Measurements from ENCODE around the gene PSMG4. TPM values are rescaled to one million over a fixed set of nuclear protein-coding genes. Genes with fewer than 3 reads are reported as not detected.

PSMG4 gene
- total RNA-seq, 1 experiment from 2014 or later = 29.3 TPM

GRCh38 chr6:3252369-3252768 is 6.4 kb upstream of the PSMG4 start:
- H2BK15ac ChIP-seq (ENCODE audit: low read depth, low read length) = no peak overlapping the region
- TF ChIP-seq CTCF (conservative IDR thresholded peaks at IDR 0.05) = no peak
- no peak overlapping the region for H2AK5ac ChIP-seq (ENCODE audit: insufficient read length, low read length)
- H2BK12ac ChIP-seq (ENCODE audit: insufficient read length, low read depth, low read length) = no peak overlapping the region
- no peak overlapping the region for H4K5ac ChIP-seq (ENCODE audit: insufficient read length, low read depth, low read length)
- H2BK120ac ChIP-seq (ENCODE audit: low read depth, low read length, poor library complexity, severe bottlenecking) = no peak overlapping the region
- no peak overlapping the region for H3K18ac ChIP-seq (ENCODE audit: insufficient read length, low read depth, low read length)
- no peak overlapping the region for H3K27ac ChIP-seq (ENCODE audit: insufficient read length, low read depth, low read length)
- no peak overlapping the region for H2BK5ac ChIP-seq (ENCODE audit: insufficient read length, low read length)
- H4K91ac ChIP-seq (ENCODE audit: insufficient read length, low read depth, low read length) = no peak overlapping the region
- no peak overlapping the region for H3K56ac ChIP-seq (ENCODE audit: insufficient read length, low read depth, low read length)
- H3K27ac Mint-ChIP-seq = no peak overlapping the region
- H3K4me1 ChIP-seq (ENCODE audit: insufficient read depth, low read length) = no peaks in the 10 kb centered on the region; the same call in 1 of the 2 replicates
- H3K27me3 Mint-ChIP-seq (ENCODE audit: low read depth) = peaks cover 21% of the 10 kb centered on the region
- peaks cover 27 to 35% of the 10 kb centered on the region in 2 experiments for H3K4me1 Mint-ChIP-seq
- H4K8ac ChIP-seq (replicated peaks; ENCODE audit: insufficient read length, low read depth, low read length) = no peak overlapping the region
- no peaks in the 10 kb centered on the region for H3K79me1 ChIP-seq (ENCODE audit: insufficient read depth, low read depth, low read length, poor library complexity, severe bottlenecking)
- no peak overlapping the region for H3K4me2 ChIP-seq (ENCODE audit: insufficient read depth, insufficient read length, low read length)
- no peaks in the 10 kb centered on the region for H4K20me1 ChIP-seq (ENCODE audit: control insufficient read depth, insufficient read depth, insufficient read length)
- WGBS (ENCODE audit: extremely low coverage, insufficient read length, low lambda C conversion rate) = no CpG with 5 or more reads among the region's 10 CpGs
- no peak overlapping the region for H3K9ac ChIP-seq (ENCODE audit: extremely low read depth, insufficient read length, low read length)
- H3K27me3 ChIP-seq (ENCODE audit: insufficient read depth, low read length) = no peaks in the 10 kb centered on the region
- no peaks in the 10 kb centered on the region for H3K9me3 ChIP-seq (ENCODE audit: control insufficient read depth, low read depth, low read length)
- H3K9me3 Mint-ChIP-seq = peaks cover 5 to 6% of the 10 kb centered on the region in 2 experiments; a peak in 4 of 5 replicates
- H3K14ac ChIP-seq (ENCODE audit: insufficient read depth, low read length) = no peak overlapping the region
- H3T11ph ChIP-seq (ENCODE audit: low read length) = no peak overlapping the region
- H2BK20ac ChIP-seq (ENCODE audit: low read depth, low read length, poor library complexity, severe bottlenecking) = no peak overlapping the region
- no peak for DNase-seq
- peaks cover 5 to 7% (median 5%) of the 10 kb centered on the region in 3 experiments; a peak in 6 of 7 replicates for H3K36me3 Mint-ChIP-seq (ENCODE audit: insufficient read depth in 1 of 3, low read depth in 3 of 3)
- H3K23me2 ChIP-seq (ENCODE audit: insufficient read length, low read depth, low read length, poor library complexity, severe bottlenecking) = no peaks in the 10 kb centered on the region
- no peak overlapping the region for H2AFZ ChIP-seq (ENCODE audit: low read length)
- H3K4me3 Mint-ChIP-seq = no peak overlapping the region; a peak in 1 of 5 replicates
- no peak overlapping the region for H3K23ac ChIP-seq (ENCODE audit: insufficient read length, low read depth, low read length)
- H3K4ac ChIP-seq (ENCODE audit: low read depth, low read length) = no peak overlapping the region
- H3K79me2 ChIP-seq (ENCODE audit: insufficient read depth, low read length) = no peaks in the 10 kb centered on the region
